ENCODE data around the gene PINLYP. TPM values are rescaled to one million over a fixed set of nuclear protein-coding genes. Genes with fewer than 3 reads are reported as not detected.

Gene PINLYP
- total and polyA plus RNA-seq, 9 of the 15 experiments (the other 6 are each of a cell fraction or from before 2014, with no cell fraction given): 1.00 to 6.7 (median 2.2) TPM

DNA sequence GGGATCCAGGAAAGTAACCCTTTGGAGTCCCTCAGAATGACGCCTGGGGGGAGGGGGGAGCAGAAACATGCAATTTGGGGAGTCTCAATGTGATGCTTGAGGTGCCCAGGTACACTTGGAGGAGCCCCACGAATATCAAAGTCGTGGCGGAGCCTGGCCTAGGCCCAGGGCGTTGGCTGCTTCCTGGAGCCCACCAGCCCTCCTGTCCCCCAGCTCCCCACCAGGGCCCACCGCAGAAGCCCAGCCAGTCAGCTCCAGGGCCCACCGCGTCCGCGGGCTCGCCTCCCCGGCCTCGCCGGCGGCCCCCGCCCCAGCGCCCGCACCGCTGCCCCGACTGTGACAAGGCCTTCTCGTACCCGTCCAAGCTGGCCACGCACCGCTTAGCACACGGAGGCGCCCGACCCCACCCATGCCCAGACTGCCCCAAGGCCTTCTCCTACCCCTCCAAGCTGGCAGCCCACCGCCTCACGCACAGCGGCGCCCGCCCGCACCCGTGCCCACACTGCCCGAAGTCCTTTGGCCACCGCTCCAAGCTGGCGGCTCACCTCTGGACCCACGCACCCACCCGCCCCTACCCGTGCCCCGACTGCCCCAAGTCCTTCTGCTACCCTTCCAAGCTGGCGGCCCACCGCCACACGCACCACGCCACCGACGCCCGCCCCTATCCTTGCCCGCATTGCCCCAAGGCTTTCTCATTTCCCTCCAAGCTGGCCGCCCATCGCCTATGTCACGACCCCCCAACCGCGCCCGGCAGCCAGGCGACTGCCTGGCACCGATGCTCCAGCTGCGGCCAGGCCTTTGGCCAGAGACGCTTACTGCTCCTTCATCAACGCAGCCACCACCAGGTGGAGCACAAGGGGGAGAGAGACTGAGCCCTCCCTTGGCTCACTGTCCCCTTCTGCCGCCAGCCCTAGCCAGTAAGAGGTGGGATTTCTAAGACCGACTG is 40.5 kb upstream of the PINLYP start:
- Histone ChIP-seq H3K4me1 (replicated peaks in 1 of 2; ENCODE audit: control insufficient read depth in 2 of 2, insufficient read depth in 2 of 2, low read length in 2 of 2) (peaks cover 5 to 32% of the 10 kb centered on the region in 2 experiments), H4K20me1 (replicated peaks; ENCODE audit: control insufficient read depth, insufficient read depth, low read length) (no peaks in the 10 kb centered on the region; the same call in 1 of the 2 replicates), H2AFZ (ENCODE audit: low read depth, low read length) (no peak overlapping the region), H3K4me2 (ENCODE audit: insufficient read depth, low read length) (no peak overlapping the region), H3K79me2 (ENCODE audit: control insufficient read depth, insufficient read depth, low read length) (no peaks in the 10 kb centered on the region), H3K36me3 (ENCODE audit: control insufficient read depth, insufficient read depth, low read length) (peaks cover 18% of the 10 kb centered on the region; the same call in 2 of the 3 replicates), H3K9me1 (ENCODE audit: control insufficient read depth, insufficient read depth, low read length) (no peaks in the 10 kb centered on the region), H3K9me3 (replicated peaks; ENCODE audit: control insufficient read depth, insufficient read depth, low read depth, low read length) (peaks cover 1% of the 10 kb centered on the region; the same call in 1 of the 2 replicates), H3K9ac (ENCODE audit: insufficient read depth in 1 of 2, low read depth in 2 of 2, low read length in 2 of 2) (peak overlapping the region in 1 of 2 experiments; percentile 50; a peak in 1 of 4 replicates), H3K27ac (ENCODE audit: extremely low read depth, low read depth, low read length) (no peak overlapping the region), H3K27me3 (ENCODE audit: control insufficient read depth in 2 of 2, insufficient read depth in 2 of 2, low read length in 2 of 2) (no peaks in the 10 kb centered on the region), H3K4me3 (no peak overlapping the region)
- in situ Hi-C loops (cut with MboI) (no loop called here), intact Hi-C loops (cut with micrococcal nuclease) (loop anchor here (10.0 kb wide), 1 partner anchor 130 kb away; no protein-coding TSS in a partner anchor)
- WGBS (ENCODE audit: insufficient coverage, low coverage, missing lambda C conversion rate): 83% methylated on average over 31 of the region's 62 CpGs
- CTCF ChIA-PET (ENCODE audit: low intra/inter-chr PET ratio): no interaction called here
- no peak for FAIRE-seq
- peak in 3 of 4 experiments; percentile 33 to 54 (median 40) for DNase-seq (ENCODE audit: extremely low read depth in 1 of 4, low spot score in 3 of 4)
- BruUV-seq (replicated peaks): no TSS peak
- no peak for ATAC-seq
- no peak for TF ChIP-seq NR3C1 (CRISPR knock-in tag; IDR thresholded peaks at IDR 0.05)
- peak; percentile 81 for TF ChIP-seq HNRNPL (IDR thresholded peaks at IDR 0.05; ENCODE audit: low read depth, low read length)
- TF ChIP-seq CBFB (CRISPR knock-in tag; IDR thresholded peaks at IDR 0.05): no peak
- TF ChIP-seq RAD21 (CRISPR knock-in tag; conservative IDR thresholded peaks at IDR 0.05 in 1 of 2, IDR thresholded peaks at IDR 0.05 in 1 of 2): peak in 1 of 2 experiments; percentile 27; a peak in 1 of 4 replicates
- peak in 1 of 3 experiments; percentile 11 for TF ChIP-seq YY1 (IDR thresholded peaks at IDR 0.05; ENCODE audit: borderline replicate concordance in 1 of 3, control insufficient read depth in 1 of 3, extremely low read depth in 1 of 3, insufficient read depth in 3 of 3, insufficient read length in 1 of 3, insufficient replicate concordance in 2 of 3, low read depth in 1 of 3, low read length in 2 of 3)
- TF ChIP-seq, protein P1, sequence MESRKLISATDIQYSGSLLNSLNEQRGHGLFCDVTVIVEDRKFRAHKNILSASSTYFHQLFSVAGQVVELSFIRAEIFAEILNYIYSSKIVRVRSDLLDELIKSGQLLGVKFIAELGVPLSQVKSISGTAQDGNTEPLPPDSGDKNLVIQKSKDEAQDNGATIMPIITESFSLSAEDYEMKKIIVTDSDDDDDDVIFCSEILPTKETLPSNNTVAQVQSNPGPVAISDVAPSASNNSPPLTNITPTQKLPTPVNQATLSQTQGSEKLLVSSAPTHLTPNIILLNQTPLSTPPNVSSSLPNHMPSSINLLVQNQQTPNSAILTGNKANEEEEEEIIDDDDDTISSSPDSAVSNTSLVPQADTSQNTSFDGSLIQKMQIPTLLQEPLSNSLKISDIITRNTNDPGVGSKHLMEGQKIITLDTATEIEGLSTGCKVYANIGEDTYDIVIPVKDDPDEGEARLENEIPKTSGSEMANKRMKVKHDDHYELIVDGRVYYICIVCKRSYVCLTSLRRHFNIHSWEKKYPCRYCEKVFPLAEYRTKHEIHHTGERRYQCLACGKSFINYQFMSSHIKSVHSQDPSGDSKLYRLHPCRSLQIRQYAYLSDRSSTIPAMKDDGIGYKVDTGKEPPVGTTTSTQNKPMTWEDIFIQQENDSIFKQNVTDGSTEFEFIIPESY (CRISPR knock-in tag; IDR thresholded peaks at IDR 0.05): peak; percentile 65
- TF ChIP-seq, protein P2, sequence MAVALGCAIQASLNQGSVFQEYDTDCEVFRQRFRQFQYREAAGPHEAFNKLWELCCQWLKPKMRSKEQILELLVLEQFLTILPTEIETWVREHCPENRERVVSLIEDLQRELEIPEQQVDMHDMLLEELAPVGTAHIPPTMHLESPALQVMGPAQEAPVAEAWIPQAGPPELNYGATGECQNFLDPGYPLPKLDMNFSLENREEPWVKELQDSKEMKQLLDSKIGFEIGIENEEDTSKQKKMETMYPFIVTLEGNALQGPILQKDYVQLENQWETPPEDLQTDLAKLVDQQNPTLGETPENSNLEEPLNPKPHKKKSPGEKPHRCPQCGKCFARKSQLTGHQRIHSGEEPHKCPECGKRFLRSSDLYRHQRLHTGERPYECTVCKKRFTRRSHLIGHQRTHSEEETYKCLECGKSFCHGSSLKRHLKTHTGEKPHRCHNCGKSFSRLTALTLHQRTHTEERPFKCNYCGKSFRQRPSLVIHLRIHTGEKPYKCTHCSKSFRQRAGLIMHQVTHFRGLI (CRISPR knock-in tag; IDR thresholded peaks at IDR 0.05): no peak
- TF ChIP-seq, protein P3, sequence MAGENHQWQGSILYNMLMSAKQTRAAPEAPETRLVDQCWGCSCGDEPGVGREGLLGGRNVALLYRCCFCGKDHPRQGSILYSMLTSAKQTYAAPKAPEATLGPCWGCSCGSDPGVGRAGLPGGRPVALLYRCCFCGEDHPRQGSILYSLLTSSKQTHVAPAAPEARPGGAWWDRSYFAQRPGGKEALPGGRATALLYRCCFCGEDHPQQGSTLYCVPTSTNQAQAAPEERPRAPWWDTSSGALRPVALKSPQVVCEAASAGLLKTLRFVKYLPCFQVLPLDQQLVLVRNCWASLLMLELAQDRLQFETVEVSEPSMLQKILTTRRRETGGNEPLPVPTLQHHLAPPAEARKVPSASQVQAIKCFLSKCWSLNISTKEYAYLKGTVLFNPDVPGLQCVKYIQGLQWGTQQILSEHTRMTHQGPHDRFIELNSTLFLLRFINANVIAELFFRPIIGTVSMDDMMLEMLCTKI (IDR thresholded peaks at IDR 0.05; ENCODE audit: partially characterized antibody): no peak
- TF ChIP-seq SMC3 (conservative IDR thresholded peaks at IDR 0.05; ENCODE audit: insufficient read depth, low read depth, low read length): peak; percentile 49; the same call in 1 of the 2 replicates
- TF ChIP-seq CTCF (IDR thresholded peaks at IDR 0.05 in 2 of 3, conservative IDR thresholded peaks at IDR 0.05 in 1 of 3; ENCODE audit: insufficient read depth in 2 of 3, low read depth in 1 of 3, low read length in 3 of 3): peak; percentile 54 to 56 (median 55)
- POLR2A ChIA-PET: interaction anchor here (0.5 to 1.2 kb wide), 5 partner anchors 7 to 53 kb away, joined by 3 to 5 read pairs (median 3); no protein-coding TSS in a partner anchor

Data from K562 (cell line).